ENCODE measurements around the gene DIAPH1.

Gene DIAPH1

DNA sequence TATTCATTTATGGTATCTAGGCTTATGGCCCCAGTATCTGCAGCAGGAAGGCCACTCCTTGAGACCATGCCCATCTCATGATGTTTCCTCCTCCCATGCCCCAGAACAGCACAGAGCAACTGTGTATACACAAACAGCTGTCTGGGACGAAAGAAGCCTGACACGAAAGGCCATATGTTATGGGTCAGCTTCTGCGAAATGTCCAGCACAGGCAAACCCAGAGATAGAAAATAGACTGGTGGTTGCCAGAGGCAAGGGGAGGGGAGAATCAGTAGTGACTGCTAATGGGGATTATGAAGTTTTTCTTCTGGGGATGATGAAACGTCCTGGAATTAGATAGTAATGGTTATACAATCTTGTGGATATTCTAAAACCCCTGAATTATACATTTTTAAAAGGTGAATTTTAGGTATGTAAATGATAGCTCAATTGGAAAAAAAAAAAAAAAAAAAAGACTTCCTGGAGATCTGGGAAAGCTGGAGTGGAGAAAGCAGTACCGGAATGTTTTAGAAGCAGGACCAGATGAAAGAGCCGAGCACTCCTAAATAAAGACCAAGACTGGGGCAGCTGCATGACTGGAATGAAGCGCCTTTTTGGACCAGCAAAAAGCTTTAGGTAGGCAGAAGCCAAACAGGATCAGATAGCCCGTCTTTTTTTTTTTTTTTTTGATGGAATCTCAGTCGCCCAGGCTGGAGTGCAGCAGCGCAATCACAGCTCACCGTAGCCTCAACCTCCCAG, 100.8 kb downstream of the DIAPH1 start:
- peak overlapping the region in 1 of 2 experiments; percentile 54 for H3K4ac ChIP-seq (ENCODE audit: low read depth in 1 of 2, low read length in 2 of 2)
- no peaks in the 10 kb centered on the region for H3K9me3 ChIP-seq (ENCODE audit: control insufficient read depth, low read length)
- no peak overlapping the region for H2AFZ ChIP-seq (ENCODE audit: low read depth, low read length)
- H3K36me3 ChIP-seq (ENCODE audit: control insufficient read depth in 1 of 2, insufficient read depth in 2 of 2, low read depth in 1 of 2, low read length in 2 of 2) = peaks cover 14 to 46% of the 10 kb centered on the region in 2 experiments
- H3K4me2 ChIP-seq (ENCODE audit: low read length, poor library complexity, severe bottlenecking) = no peak overlapping the region
- H3K23ac ChIP-seq (ENCODE audit: low read length in 2 of 2) = no peak overlapping the region
- H2BK15ac ChIP-seq (ENCODE audit: low read depth, poor library complexity, severe bottlenecking) = no peak overlapping the region
- peak; percentile 97 for DNase-seq
- H2BK5ac ChIP-seq (ENCODE audit: low read depth, low read length, poor library complexity, severe bottlenecking) = no peak overlapping the region
- H4K91ac ChIP-seq (ENCODE audit: low read length) = no peak overlapping the region
- WGBS = 42% methylated on average over 8 of the region's 11 CpGs
- no peak overlapping the region for H3K9ac ChIP-seq (ENCODE audit: low read length)
- H3K27ac ChIP-seq (ENCODE audit: low read length, poor library complexity, severe bottlenecking) = no peak overlapping the region
- peak overlapping the region; percentile 52 to 94 for H3K18ac ChIP-seq (ENCODE audit: low read depth in 1 of 2, low read length in 2 of 2)
- H3K27me3 ChIP-seq (ENCODE audit: control insufficient read depth in 1 of 2, insufficient read depth in 1 of 2, low read length in 2 of 2) = no peaks in the 10 kb centered on the region
- H4K8ac ChIP-seq (ENCODE audit: low read length) = no peak overlapping the region
- H3K4me1 ChIP-seq (ENCODE audit: control insufficient read depth, insufficient read depth, low read depth, low read length) = peaks cover 31% of the 10 kb centered on the region
- H2BK120ac ChIP-seq (ENCODE audit: low read depth, low read length) = peak overlapping the region; percentile 68
- H3K14ac ChIP-seq (ENCODE audit: low read length in 2 of 2) = no peak overlapping the region
- peak overlapping the region; percentile 7 to 89 for H2BK12ac ChIP-seq (ENCODE audit: low read length in 2 of 2)
- no peak overlapping the region for H3K4me3 ChIP-seq (ENCODE audit: insufficient read depth in 1 of 2, low read depth in 1 of 2, low read length in 2 of 2)
- peaks cover 19% of the 10 kb centered on the region for H3K79me1 ChIP-seq (replicated peaks; ENCODE audit: low read length, poor library complexity, severe bottlenecking)
- no peak overlapping the region for H2AK5ac ChIP-seq (ENCODE audit: low read length, severe bottlenecking)

DNA sequence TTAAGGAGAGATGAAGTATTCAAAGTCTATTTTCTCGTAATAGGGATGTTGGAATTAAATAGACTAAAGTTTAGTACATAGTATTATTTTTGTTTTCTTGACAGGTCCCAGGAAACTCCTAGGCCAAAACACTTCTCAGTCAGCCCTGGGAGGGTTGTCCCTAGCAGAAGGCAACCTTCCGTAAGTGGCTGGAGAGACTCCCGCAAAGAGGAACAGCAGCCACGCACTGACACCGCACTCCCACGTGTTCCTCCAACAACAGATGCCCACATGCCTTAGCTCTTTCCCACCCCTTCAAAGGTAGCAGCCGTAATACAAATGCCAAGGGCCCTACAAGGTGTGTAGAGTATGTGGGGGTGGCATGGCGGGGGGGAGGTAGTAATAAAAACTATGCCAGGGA, 101.5 kb downstream of the DIAPH1 start:
- H3K4me1 ChIP-seq (ENCODE audit: control insufficient read depth, insufficient read depth, low read depth, low read length) = peaks cover 35% of the 10 kb centered on the region
- peak overlapping the region; percentile 90 for H3K9ac ChIP-seq (ENCODE audit: low read length)
- WGBS = 98% methylated on average over 4 of the region's 8 CpGs
- H3K79me1 ChIP-seq (replicated peaks; ENCODE audit: low read length, poor library complexity, severe bottlenecking) = peaks cover 19% of the 10 kb centered on the region
- H2BK5ac ChIP-seq (ENCODE audit: low read depth, low read length, poor library complexity, severe bottlenecking) = no peak overlapping the region
- H4K8ac ChIP-seq (ENCODE audit: low read length) = peak overlapping the region; percentile 33
- H3K4me3 ChIP-seq (ENCODE audit: insufficient read depth in 1 of 2, low read depth in 1 of 2, low read length in 2 of 2) = no peak overlapping the region
- peak overlapping the region in 1 of 2 experiments; percentile 82 for H3K14ac ChIP-seq (ENCODE audit: low read length in 2 of 2)
- DNase-seq = no peak
- H2BK120ac ChIP-seq (ENCODE audit: low read depth, low read length) = peak overlapping the region; percentile 68
- H2AK5ac ChIP-seq (ENCODE audit: low read length, severe bottlenecking) = peak overlapping the region; percentile 24
- H3K23ac ChIP-seq (ENCODE audit: low read length in 2 of 2) = no peak overlapping the region
- H2BK12ac ChIP-seq (ENCODE audit: low read length in 2 of 2) = peak overlapping the region; percentile 87 to 100
- H3K27ac ChIP-seq (ENCODE audit: low read length, poor library complexity, severe bottlenecking) = no peak overlapping the region
- H3K9me3 ChIP-seq (ENCODE audit: control insufficient read depth, low read length) = no peaks in the 10 kb centered on the region
- H3K18ac ChIP-seq (ENCODE audit: low read depth in 1 of 2, low read length in 2 of 2) = peak overlapping the region; percentile 58 to 91
- H4K91ac ChIP-seq (ENCODE audit: low read length) = peak overlapping the region; percentile 71
- no peak overlapping the region for H3K4me2 ChIP-seq (ENCODE audit: low read length, poor library complexity, severe bottlenecking)
- peaks cover 14 to 42% of the 10 kb centered on the region in 2 experiments for H3K36me3 ChIP-seq (ENCODE audit: control insufficient read depth in 1 of 2, insufficient read depth in 2 of 2, low read depth in 1 of 2, low read length in 2 of 2)
- H3K27me3 ChIP-seq (ENCODE audit: control insufficient read depth in 1 of 2, insufficient read depth in 1 of 2, low read length in 2 of 2) = no peaks in the 10 kb centered on the region
- no peak overlapping the region for H2AFZ ChIP-seq (ENCODE audit: low read depth, low read length)
- H2BK15ac ChIP-seq (ENCODE audit: low read depth, poor library complexity, severe bottlenecking) = peak overlapping the region; percentile 55
- peak overlapping the region; percentile 75 to 82 for H3K4ac ChIP-seq (ENCODE audit: low read depth in 1 of 2, low read length in 2 of 2)

DNA sequence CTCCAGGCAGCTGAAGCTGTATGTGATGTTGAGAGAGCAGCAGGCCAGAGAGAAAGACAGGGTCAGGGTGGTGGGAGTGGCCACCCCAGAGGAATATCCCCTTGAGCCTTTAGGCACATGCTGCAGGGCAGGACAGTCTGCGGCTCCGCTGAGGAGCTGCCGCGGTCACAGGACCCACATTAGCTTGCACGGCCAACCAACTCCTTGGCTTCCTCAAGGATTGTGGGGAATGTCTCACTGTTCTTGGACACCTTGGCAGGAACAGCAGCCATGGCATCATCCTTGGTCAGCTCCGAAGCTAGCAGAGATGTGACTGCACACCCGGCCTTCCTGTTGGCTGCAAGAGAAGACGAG, 102.2 kb downstream of the DIAPH1 start:
- Histone ChIP-seq H2AK5ac (ENCODE audit: low read length, severe bottlenecking) (peak overlapping the region; percentile 41), H3K23ac (ENCODE audit: low read length in 2 of 2) (no peak overlapping the region), H2BK120ac (ENCODE audit: low read depth, low read length) (no peak overlapping the region), H4K91ac (ENCODE audit: low read length) (peak overlapping the region; percentile 55), H3K27ac (ENCODE audit: low read length, poor library complexity, severe bottlenecking) (peak overlapping the region; percentile 11), H3K4me1 (ENCODE audit: control insufficient read depth, insufficient read depth, low read depth, low read length) (peaks cover 39% of the 10 kb centered on the region), H3K4me3 (ENCODE audit: insufficient read depth in 1 of 2, low read depth in 1 of 2, low read length in 2 of 2) (no peak overlapping the region), H3K14ac (ENCODE audit: low read length in 2 of 2) (peak overlapping the region in 1 of 2 experiments; percentile 96), H4K8ac (ENCODE audit: low read length) (peak overlapping the region; percentile 30), H3K4me2 (ENCODE audit: low read length, poor library complexity, severe bottlenecking) (no peak overlapping the region), H2BK12ac (ENCODE audit: low read length in 2 of 2) (peak overlapping the region; percentile 73 to 100), H3K27me3 (ENCODE audit: control insufficient read depth in 1 of 2, insufficient read depth in 1 of 2, low read length in 2 of 2) (no peaks in the 10 kb centered on the region), H3K18ac (ENCODE audit: low read depth in 1 of 2, low read length in 2 of 2) (peak overlapping the region; percentile 91 to 95), H2AFZ (ENCODE audit: low read depth, low read length) (no peak overlapping the region), H3K79me1 (replicated peaks; ENCODE audit: low read length, poor library complexity, severe bottlenecking) (peaks cover 24% of the 10 kb centered on the region), H3K36me3 (ENCODE audit: control insufficient read depth in 1 of 2, insufficient read depth in 2 of 2, low read depth in 1 of 2, low read length in 2 of 2) (peaks cover 21 to 48% of the 10 kb centered on the region in 2 experiments), H2BK15ac (ENCODE audit: low read depth, poor library complexity, severe bottlenecking) (peak overlapping the region; percentile 75), H3K9ac (ENCODE audit: low read length) (peak overlapping the region; percentile 90), H3K4ac (ENCODE audit: low read depth in 1 of 2, low read length in 2 of 2) (peak overlapping the region; percentile 77 to 80), H2BK5ac (ENCODE audit: low read depth, low read length, poor library complexity, severe bottlenecking) (no peak overlapping the region), H3K9me3 (ENCODE audit: control insufficient read depth, low read length) (no peaks in the 10 kb centered on the region)
- WGBS = 97% methylated on average over 8 of the region's 8 CpGs
- DNase-seq = no peak

DNA sequence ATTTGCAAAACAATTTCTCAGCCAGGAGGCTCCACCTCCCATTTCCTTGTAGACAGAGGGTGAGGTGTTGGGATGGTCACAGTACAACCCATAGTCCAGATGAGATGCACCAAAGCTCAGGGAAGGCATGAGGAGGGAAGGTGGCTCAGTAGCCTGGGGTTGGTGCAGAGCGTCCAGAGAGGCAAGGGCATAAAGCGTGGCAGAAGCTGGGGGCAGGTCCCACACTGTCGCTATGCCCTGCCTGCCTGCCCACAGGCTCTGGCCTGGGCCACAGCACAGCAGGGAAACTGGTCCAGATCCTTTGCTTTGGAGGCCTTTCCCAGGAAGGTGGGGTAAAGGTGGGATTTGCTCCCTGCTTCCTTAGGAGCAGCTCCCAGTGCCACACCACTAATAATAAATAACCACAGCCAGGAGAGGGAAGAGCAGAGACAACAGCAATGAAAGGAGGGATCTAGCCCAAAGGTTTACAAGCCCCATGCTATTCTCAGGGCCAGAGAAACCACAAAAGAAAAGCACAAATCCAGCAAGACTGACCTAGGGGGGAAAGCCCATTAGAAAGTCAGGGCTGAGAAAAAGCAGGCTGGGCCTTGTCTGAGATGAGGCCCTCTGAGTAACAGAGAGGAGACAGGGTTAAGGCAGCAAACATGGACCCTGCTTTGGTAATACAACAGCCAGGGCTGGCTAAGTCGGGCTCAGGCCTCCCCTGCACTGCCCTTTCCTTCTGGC, 102.7 kb downstream of the DIAPH1 start:
- Histone ChIP-seq H4K91ac (ENCODE audit: low read length) (peak overlapping the region; percentile 96), H3K9me3 (ENCODE audit: control insufficient read depth, low read length) (no peaks in the 10 kb centered on the region), H3K14ac (ENCODE audit: low read length in 2 of 2) (peak overlapping the region in 1 of 2 experiments; percentile 96), H2AFZ (ENCODE audit: low read depth, low read length) (no peak overlapping the region), H2BK12ac (ENCODE audit: low read length in 2 of 2) (peak overlapping the region; percentile 99 to 100), H3K4me2 (ENCODE audit: low read length, poor library complexity, severe bottlenecking) (no peak overlapping the region), H3K4me3 (ENCODE audit: insufficient read depth in 1 of 2, low read depth in 1 of 2, low read length in 2 of 2) (no peak overlapping the region), H3K79me1 (replicated peaks; ENCODE audit: low read length, poor library complexity, severe bottlenecking) (peaks cover 25% of the 10 kb centered on the region), H3K27ac (ENCODE audit: low read length, poor library complexity, severe bottlenecking) (peak overlapping the region; percentile 11), H2BK5ac (ENCODE audit: low read depth, low read length, poor library complexity, severe bottlenecking) (no peak overlapping the region), H4K8ac (ENCODE audit: low read length) (peak overlapping the region; percentile 62), H3K18ac (ENCODE audit: low read depth in 1 of 2, low read length in 2 of 2) (peak overlapping the region; percentile 91 to 95), H3K36me3 (ENCODE audit: control insufficient read depth in 1 of 2, insufficient read depth in 2 of 2, low read depth in 1 of 2, low read length in 2 of 2) (peaks cover 26 to 54% of the 10 kb centered on the region in 2 experiments), H3K4ac (ENCODE audit: low read depth in 1 of 2, low read length in 2 of 2) (peak overlapping the region; percentile 80 to 98), H2BK120ac (ENCODE audit: low read depth, low read length) (peak overlapping the region; percentile 29), H2AK5ac (ENCODE audit: low read length, severe bottlenecking) (peak overlapping the region; percentile 41), H3K23ac (ENCODE audit: low read length in 2 of 2) (no peak overlapping the region), H2BK15ac (ENCODE audit: low read depth, poor library complexity, severe bottlenecking) (peak overlapping the region; percentile 54), H3K27me3 (ENCODE audit: control insufficient read depth in 1 of 2, insufficient read depth in 1 of 2, low read length in 2 of 2) (no peaks in the 10 kb centered on the region), H3K9ac (ENCODE audit: low read length) (peak overlapping the region; percentile 90), H3K4me1 (ENCODE audit: control insufficient read depth, insufficient read depth, low read depth, low read length) (peaks cover 39% of the 10 kb centered on the region)
- 96% methylated on average over 3 of the region's 4 CpGs for WGBS
- peak; percentile 77 for DNase-seq

Measured in mesenchymal stem cell (in vitro differentiated cells and primary cell).